HepG2 (cell line): ENCODE data around the gene NDUFA13. TPM values are rescaled to one million over a fixed set of nuclear protein-coding genes. Genes with fewer than 3 reads are reported as not detected.

ENCODE experiments used
- AKNA ChIP-seq: sonication (generic); formaldehyde crosslinking; IDR thresholded peaks from 2 replicates; pipeline ENCODE4 v1.4.0; 2020; ENCODE audit warnings: missing genetic modification reagents, borderline replicate concordance
- ATF1 ChIP-seq: IDR thresholded peaks from 2 replicates; pipeline ENCODE4 v1.6.1; 2016; ENCODE audit warnings: mild to moderate bottlenecking, control low read depth
- DPF2 ChIP-seq: sonication (generic); formaldehyde crosslinking; IDR thresholded peaks from 2 replicates; pipeline ENCODE4 v1.4.0; 2020; ENCODE audit warnings: mild to moderate bottlenecking, low read depth, missing genetic modification reagents, borderline replicate concordance
- MIER2 ChIP-seq: IDR thresholded peaks from 2 replicates; pipeline ENCODE4 v1.6.1; 2016; ENCODE audit warnings: missing biosample characterization, missing genetic modification reagents
- NCOR1 ChIP-seq: fragments of 200-600 bp; sonication (generic); IDR thresholded peaks from 2 replicates; pipeline ENCODE4 v1.7.0; 2017; ENCODE audit warnings: antibody characterized with exemption, low read length, borderline replicate concordance
- SP140L ChIP-seq: sonication (generic); formaldehyde crosslinking; IDR thresholded peaks from 2 replicates; pipeline ENCODE4 v1.4.0; 2020; ENCODE audit warnings: missing genetic modification reagents, borderline replicate concordance
- SRF ChIP-seq: IDR thresholded peaks from 2 replicates; pipeline ENCODE4 v1.6.1; 2011; ENCODE audit warnings: mild to moderate bottlenecking, low read depth, low read length, moderate library complexity
- STAT6 ChIP-seq: sonication (generic); formaldehyde crosslinking; IDR thresholded peaks from 2 replicates; pipeline ENCODE4 v1.4.0; 2020; ENCODE audit warnings: missing genetic modification reagents, mild to moderate bottlenecking, borderline replicate concordance
- ZNF101 ChIP-seq: sonication (generic); formaldehyde crosslinking; IDR thresholded peaks from 2 replicates; pipeline ENCODE4 v1.4.0; 2020; ENCODE audit warnings: mild to moderate bottlenecking, low read depth, missing genetic modification reagents, borderline replicate concordance
- ZNF142 ChIP-seq: sonication (generic); formaldehyde crosslinking; IDR thresholded peaks from 2 replicates; pipeline ENCODE4 v1.4.0; 2020; ENCODE audit warnings: missing genetic modification reagents
- ZNF614 ChIP-seq: IDR thresholded peaks from 2 replicates; pipeline ENCODE4 v1.6.1; 2018; ENCODE audit warnings: missing biosample characterization, missing genetic modification reagents, inconsistent platforms, borderline replicate concordance
- ZNF784 ChIP-seq: sonication (generic); formaldehyde crosslinking; IDR thresholded peaks from 2 replicates; pipeline ENCODE4 v1.5.1; 2020; ENCODE audit warnings: missing genetic modification reagents, mild to moderate bottlenecking, borderline replicate concordance
- ZNF792 ChIP-seq: IDR thresholded peaks from 2 replicates; pipeline ENCODE4 v1.6.1; 2016
- polyA plus RNA-seq, 8 experiments: library from polyadenylated mRNA; depleted of rRNA in 3 of 8; stranded (reverse) in 7 of 8; unstranded in 1 of 8; fragments of >200 nt; fragmentation: Illumina TruSeq in 4 of 8; extraction: Trizol in 4 of 8; gene quantifications; 2 replicates each; pipeline versions ENCODE4 v1.2.1 to v1.2.3, GENCODE V29; 2011 to 2016; ENCODE audit warnings: low read depth in 4 of 8, missing spikeins in 1 of 8, mixed read lengths in 1 of 8; ENCODE audit not compliant: insufficient read depth in 1 of 8
- total RNA-seq, 5 experiments: library from RNA; depleted of rRNA; stranded (reverse); fragments of >200 nt; fragmentation: Illumina TruSeq; extraction: Trizol; gene quantifications; 2 replicates each; pipeline ENCODE4 v1.2.3, GENCODE V29; 2016; ENCODE audit warnings: low read depth in 1 of 5

NDUFA13 gene
- total and polyA plus RNA-seq, 2 of the 13 experiments (the other 11 are each of a cell fraction or from before 2014, with no cell fraction given): 337 to 366 TPM

- TF ChIP-seq AKNA (CRISPR knock-in tag): no peak
- TF ChIP-seq ZNF792 (CRISPR knock-in tag): peak; percentile 86
- 0 out of 2 replicates have a peak, but pooled peaks have one; percentile 71 for TF ChIP-seq ZNF101 (CRISPR knock-in tag)
- TF ChIP-seq ATF1 (CRISPR knock-in tag): 0 out of 2 replicates have a peak, but pooled peaks have one; percentile 55
- peak; percentile 63; the same call in 1 of the 2 replicates for TF ChIP-seq ZNF614 (CRISPR knock-in tag)
- 0 out of 2 replicates have a peak, but pooled peaks have one; percentile 19 for TF ChIP-seq MIER2 (CRISPR knock-in tag)
- TF ChIP-seq ZNF784 (CRISPR knock-in tag): peak; percentile 98
- no peak for TF ChIP-seq DPF2 (CRISPR knock-in tag)
- TF ChIP-seq SP140L (CRISPR knock-in tag): no peak
- TF ChIP-seq SRF: 0 out of 2 replicates have a peak, but pooled peaks have one; percentile 4
- TF ChIP-seq NCOR1: no peak
- TF ChIP-seq STAT6 (CRISPR knock-in tag): no peak
- TF ChIP-seq ZNF142 (CRISPR knock-in tag): peak; percentile 71; the same call in 1 of the 2 replicates
Observed at GRCh38 chr19:19515642-19516519, at the start of gene NDUFA13 (continued).
